ENCODE measurements around the gene C3orf18. TPM values are rescaled to one million over a fixed set of nuclear protein-coding genes. Genes with fewer than 3 reads are reported as not detected.

The C3orf18 gene
- total RNA-seq: 10 to 100 TPM; 58.5 to 61.6 TPM

DNA sequence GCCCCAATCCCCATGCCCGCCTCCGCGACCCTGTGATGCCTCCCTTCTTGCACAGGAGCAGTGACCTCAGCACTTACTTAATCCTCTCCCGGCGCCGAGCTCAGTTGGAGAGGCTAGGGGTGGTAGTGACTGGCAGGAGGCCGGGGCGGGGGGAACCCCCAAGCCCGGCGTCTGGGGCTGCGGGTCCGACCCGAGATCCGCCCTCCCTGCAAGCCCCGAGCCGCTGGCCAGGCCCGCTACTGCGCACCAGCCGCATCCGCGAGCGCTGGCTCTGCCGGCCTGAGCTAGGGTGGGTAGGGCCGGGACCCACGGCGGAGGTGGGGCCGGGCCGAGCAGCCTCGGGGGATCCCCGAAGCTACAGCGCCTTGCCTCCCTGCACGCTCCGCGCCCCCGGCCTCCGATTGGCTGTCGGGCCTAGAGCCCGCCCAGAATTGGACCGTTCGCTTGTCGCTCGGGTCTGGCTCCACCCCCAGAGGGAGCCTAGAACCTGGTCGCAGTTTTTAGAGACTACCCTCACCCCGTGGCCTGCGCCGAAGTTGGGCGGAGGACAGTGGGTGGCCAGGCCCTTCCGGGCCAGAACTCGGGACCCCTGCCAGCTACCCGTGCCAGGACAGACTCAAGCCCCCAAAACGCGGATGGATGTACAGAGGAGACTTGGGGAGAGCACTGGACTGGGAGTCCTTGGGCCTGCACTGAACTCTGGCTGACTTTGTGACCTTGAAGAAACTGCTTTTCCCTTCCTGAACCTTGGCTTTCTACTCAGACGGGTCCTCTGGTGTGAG is at the start of gene C3orf18:
Gene C3orf18, minus strand, starts transcription at position 362 of the 782 bp plus-strand sequence. CDS start 2,048 bp downstream, outside the sequence.
- peak within 1 kb of the TSS; percentile 97 for H3K27ac Mint-ChIP-seq
- ATAC-seq (peak; percentile 82), DNase-seq (peak; percentile 98)
- no peaks in the 10 kb centered on the region for H3K27me3 Mint-ChIP-seq (ENCODE audit: low read depth)
- ChIA-PET POLR2A (interaction anchor here (0.6 to 15.9 kb wide), 5 partner anchors 23 to 1710 kb away, joined by 3 to 1664 read pairs (median 26); partner anchors contain the start of genes CISH, MAPKAPK3 and RASSF1), CTCF (interaction anchor here (0.9 to 24.5 kb wide), 8 partner anchors 10 to 230 kb away, joined by 3 to 1321 read pairs (median 4); partner anchors contain the start of genes CISH and MAPKAPK3)
- H3K9me3 Mint-ChIP-seq (ENCODE audit: insufficient read depth): no peaks in the 10 kb centered on the region
- H3K36me3 Mint-ChIP-seq (ENCODE audit: low read depth): peaks cover 53% of the 10 kb centered on the region
- H3K4me1 Mint-ChIP-seq (ENCODE audit: low read depth): peaks cover 79% of the 10 kb centered on the region
- peak within 1 kb of the TSS; percentile 95 for H3K4me3 Mint-ChIP-seq

DNA sequence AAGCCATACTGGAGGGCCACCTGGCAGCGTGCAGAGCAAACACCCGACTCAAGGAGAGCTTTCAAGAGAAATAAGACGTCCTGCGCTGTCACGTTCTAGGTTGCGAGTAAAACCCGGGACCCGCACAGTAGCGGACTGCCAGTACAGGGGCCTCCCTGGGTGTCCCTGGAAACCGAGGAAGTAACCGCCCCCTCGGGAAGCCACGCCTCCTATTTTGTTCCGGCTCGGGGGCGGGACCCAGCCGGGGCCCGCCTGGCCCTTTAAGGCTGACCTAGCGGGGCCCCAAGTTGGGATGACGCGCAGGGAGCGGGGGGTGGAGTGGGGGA is 49.2 kb upstream of the C3orf18 start:
- H3K9me3 Mint-ChIP-seq (ENCODE audit: insufficient read depth): no peaks in the 10 kb centered on the region
- H3K36me3 Mint-ChIP-seq (ENCODE audit: low read depth): peaks cover 76% of the 10 kb centered on the region
- no peaks in the 10 kb centered on the region for H3K27me3 Mint-ChIP-seq (ENCODE audit: low read depth)
- ATAC-seq (peak; percentile 55), DNase-seq (peak; percentile 98)
- peak overlapping the region; percentile 81 for H3K4me3 Mint-ChIP-seq
- CTCF ChIA-PET: interaction anchor here (0.8 to 29.5 kb wide), 28 partner anchors 8 to 1065 kb away, joined by 3 to 1321 read pairs (median 6); partner anchors contain the start of genes C3orf18, DCAF1, DOCK3 and HEMK1
- H3K27ac Mint-ChIP-seq: peak overlapping the region; percentile 89
- H3K4me1 Mint-ChIP-seq (ENCODE audit: low read depth): peaks cover 58% of the 10 kb centered on the region
- POLR2A ChIA-PET: interaction anchor here (0.6 to 22.1 kb wide), 14 partner anchors 10 to 769 kb away, joined by 3 to 1664 read pairs (median 6); partner anchors contain the start of genes C3orf18, CYB561D2, HEMK1 and NPRL2

DNA sequence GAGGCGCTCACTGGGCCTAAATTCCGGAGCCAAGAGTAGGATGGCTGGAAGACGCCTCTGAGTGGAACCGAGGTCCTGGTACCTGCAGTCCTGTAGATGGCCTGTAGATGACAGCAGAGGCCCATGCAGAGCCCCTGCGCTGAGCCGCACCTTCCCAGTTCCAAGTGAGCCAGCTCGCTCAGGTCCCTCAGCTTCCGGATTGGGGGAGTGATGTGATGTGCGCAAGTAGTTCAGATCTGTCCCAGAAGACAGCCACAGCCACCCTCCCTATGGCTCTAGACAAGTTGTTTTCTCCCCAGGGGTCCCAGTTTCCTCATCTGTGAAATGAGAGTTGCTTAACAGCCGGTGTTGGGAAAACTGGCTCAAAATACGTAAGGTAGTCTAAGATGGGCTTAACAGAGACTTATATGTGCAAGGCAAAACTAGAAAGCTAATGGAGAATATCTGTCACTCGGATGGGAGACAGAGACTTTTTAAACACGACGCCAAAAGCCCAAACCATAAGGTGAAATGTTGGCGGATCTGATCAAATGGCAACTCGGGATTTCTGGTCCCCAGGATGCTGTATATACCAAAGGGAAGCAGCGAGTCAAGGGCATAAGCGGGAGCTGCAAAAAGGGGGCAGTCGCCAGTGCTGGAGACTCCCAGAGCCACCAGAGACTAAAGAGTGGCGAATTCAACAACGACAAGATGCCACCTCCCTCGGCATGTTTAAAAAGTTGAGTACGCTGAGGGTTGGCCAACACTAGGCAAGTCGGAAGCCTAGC is 48.6 kb upstream of the C3orf18 start:
- no peaks in the 10 kb centered on the region for H3K27me3 Mint-ChIP-seq (ENCODE audit: low read depth)
- no peaks in the 10 kb centered on the region for H3K9me3 Mint-ChIP-seq (ENCODE audit: insufficient read depth)
- ChIA-PET CTCF (interaction anchor here (0.6 to 29.5 kb wide), 36 partner anchors 8 to 1066 kb away, joined by 3 to 1321 read pairs (median 6); partner anchors contain the start of genes C3orf18, DCAF1, DOCK3 and HEMK1), POLR2A (interaction anchor here (0.6 to 22.1 kb wide), 17 partner anchors 8 to 1054 kb away, joined by 3 to 1664 read pairs (median 6); partner anchors contain the start of genes C3orf18, CYB561D2, HEMK1 and NPRL2)
- H3K27ac Mint-ChIP-seq: peak overlapping the region; percentile 89
- peak overlapping the region; percentile 81 for H3K4me3 Mint-ChIP-seq
- peaks cover 78% of the 10 kb centered on the region for H3K36me3 Mint-ChIP-seq (ENCODE audit: low read depth)
- ATAC-seq: peak; percentile 12
- peaks cover 55% of the 10 kb centered on the region for H3K4me1 Mint-ChIP-seq (ENCODE audit: low read depth)
- peak; percentile 89 for DNase-seq

DNA sequence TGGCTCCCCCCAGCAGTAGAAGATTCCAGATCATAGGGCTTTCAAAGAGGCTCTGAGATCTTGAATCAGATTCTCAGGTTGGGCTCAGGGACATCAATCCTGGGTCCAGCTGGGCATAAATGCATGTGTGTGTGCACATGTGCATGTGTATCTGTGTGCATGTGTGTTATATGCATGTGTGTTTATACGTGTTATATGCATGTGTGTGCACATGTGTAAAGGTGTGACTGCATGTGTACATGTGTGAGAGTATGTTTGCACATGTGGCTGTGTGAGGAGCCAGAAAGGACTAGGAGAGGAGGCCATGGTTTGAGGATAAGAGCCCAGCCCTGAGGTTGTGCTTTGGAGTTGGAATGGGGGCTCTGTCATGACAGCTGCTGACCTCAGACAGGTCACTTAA is 47.6 kb upstream of the C3orf18 start:
- CTCF ChIA-PET: interaction anchor here (0.8 to 29.5 kb wide), 29 partner anchors 8 to 1067 kb away, joined by 3 to 1321 read pairs (median 8); partner anchors contain the start of genes C3orf18, DOCK3, HEMK1 and MANF
- Mint-ChIP-seq H3K4me1 (ENCODE audit: low read depth) (peaks cover 45% of the 10 kb centered on the region), H3K4me3 (peak overlapping the region; percentile 81), H3K27me3 (ENCODE audit: low read depth) (no peaks in the 10 kb centered on the region), H3K27ac (peak overlapping the region; percentile 89), H3K36me3 (ENCODE audit: low read depth) (peaks cover 78% of the 10 kb centered on the region), H3K9me3 (ENCODE audit: insufficient read depth) (no peaks in the 10 kb centered on the region)
- POLR2A ChIA-PET: interaction anchor here (0.9 to 22.1 kb wide), 5 partner anchors 14 to 42 kb away, joined by 5 to 1664 read pairs (median 18); partner anchors contain the start of genes C3orf18 and HEMK1
- DNase-seq: no peak
- no peak for ATAC-seq

DNA sequence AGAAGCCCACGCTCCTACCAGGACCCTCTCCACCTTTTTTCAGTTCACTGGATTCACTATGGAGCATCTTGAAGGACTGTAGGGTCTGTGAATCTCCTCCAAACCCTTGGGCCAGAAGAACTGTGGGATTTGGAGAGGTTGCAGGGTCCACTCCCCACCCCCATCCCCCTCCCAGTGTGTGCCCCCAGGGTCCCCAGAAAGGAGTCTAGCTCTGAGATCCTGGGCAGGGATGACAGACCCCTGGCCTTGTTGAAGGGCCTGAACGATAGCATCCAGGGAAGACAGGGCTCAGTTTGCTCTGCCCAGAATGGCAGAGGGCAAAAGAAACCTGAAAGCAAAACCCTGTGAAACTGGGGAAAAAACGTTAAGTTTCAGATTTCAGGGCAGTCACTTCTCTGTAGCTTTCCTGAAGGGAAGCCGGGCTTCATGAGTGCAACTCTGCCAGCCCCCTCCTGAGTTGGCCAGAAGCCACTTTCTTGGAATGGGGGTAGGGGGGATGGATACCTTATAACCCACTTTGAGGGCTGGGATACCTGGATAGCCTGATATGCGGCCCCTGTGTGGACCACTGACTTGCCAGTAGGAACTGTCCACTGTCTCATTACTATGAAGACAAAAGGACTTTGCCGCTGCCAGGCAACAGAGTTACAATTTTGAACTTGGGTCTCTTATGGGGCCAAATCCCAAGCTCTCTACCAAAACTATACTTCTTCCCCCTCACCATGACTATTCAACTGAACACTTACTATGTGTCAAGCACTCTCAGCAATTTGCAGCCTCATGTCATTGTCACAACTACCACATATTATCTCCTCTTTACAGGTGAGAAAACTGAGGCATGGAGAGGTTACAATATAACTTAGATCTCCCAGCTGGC is 45.7 kb upstream of the C3orf18 start:
- Mint-ChIP-seq H3K4me3 (peak overlapping the region; percentile 94), H3K36me3 (ENCODE audit: low read depth) (peaks cover 80% of the 10 kb centered on the region), H3K27me3 (ENCODE audit: low read depth) (no peaks in the 10 kb centered on the region), H3K4me1 (ENCODE audit: low read depth) (peaks cover 31% of the 10 kb centered on the region), H3K9me3 (ENCODE audit: insufficient read depth) (no peaks in the 10 kb centered on the region), H3K27ac (peak overlapping the region; percentile 97)
- POLR2A ChIA-PET: interaction anchor here (0.7 to 22.1 kb wide), 9 partner anchors 12 to 773 kb away, joined by 3 to 1664 read pairs (median 5); partner anchors contain the start of genes C3orf18, CYB561D2, HEMK1 and MANF
- CTCF ChIA-PET: interaction anchor here (0.6 to 29.5 kb wide), 20 partner anchors 8 to 774 kb away, joined by 3 to 1321 read pairs (median 4); partner anchors contain the start of genes C3orf18, CYB561D2, HEMK1 and MANF
- ATAC-seq: no peak
- DNase-seq: no peak

DNA sequence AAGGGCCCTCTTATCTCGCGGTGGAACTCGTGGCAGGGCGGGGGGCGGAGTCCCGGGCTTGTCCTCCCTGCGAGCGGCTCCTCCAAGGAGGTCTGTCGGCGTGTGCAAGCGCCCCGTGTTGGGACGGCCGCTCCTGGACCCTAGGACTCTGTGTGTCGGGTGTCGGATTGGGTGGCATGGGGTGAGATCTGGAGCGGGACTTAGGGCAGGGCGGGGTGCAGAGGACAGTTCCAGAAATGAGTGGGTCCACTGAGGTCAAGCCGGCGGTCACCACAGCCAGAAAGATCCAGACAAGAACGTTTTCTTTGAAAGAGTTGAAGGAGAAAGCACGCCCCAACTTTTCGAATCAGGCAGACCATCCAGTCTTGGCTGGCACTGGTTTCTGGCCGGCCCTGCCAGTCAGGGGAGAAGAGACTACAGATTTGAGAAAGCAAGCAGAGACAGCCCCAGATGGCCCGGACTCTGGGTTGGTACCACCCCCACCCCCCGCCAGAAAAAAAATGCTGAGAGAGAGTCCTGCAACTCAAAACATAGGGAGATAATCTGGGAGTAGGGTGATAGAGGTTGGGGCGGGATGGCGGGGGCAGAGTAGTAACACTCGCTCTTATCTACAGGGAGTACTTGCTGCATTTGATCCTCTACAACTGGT is 44.8 kb upstream of the C3orf18 start:
- peaks cover 84% of the 10 kb centered on the region for H3K36me3 Mint-ChIP-seq (ENCODE audit: low read depth)
- peak overlapping the region; percentile 97 for H3K27ac Mint-ChIP-seq
- no peaks in the 10 kb centered on the region for H3K9me3 Mint-ChIP-seq (ENCODE audit: insufficient read depth)
- peak overlapping the region; percentile 94 for H3K4me3 Mint-ChIP-seq
- CTCF ChIA-PET: interaction anchor here (0.6 to 29.5 kb wide), 17 partner anchors 12 to 775 kb away, joined by 3 to 1321 read pairs (median 4); partner anchors contain the start of genes C3orf18, HEMK1, MANF and RBM15B
- no peak for ATAC-seq
- no peaks in the 10 kb centered on the region for H3K27me3 Mint-ChIP-seq (ENCODE audit: low read depth)
- DNase-seq: no peak
- peaks cover 31% of the 10 kb centered on the region for H3K4me1 Mint-ChIP-seq (ENCODE audit: low read depth)
- POLR2A ChIA-PET: interaction anchor here (0.6 to 22.1 kb wide), 20 partner anchors 8 to 889 kb away, joined by 3 to 1664 read pairs (median 4); partner anchors contain the start of genes C3orf18, CYB561D2, DCAF1 and HEMK1

DNA sequence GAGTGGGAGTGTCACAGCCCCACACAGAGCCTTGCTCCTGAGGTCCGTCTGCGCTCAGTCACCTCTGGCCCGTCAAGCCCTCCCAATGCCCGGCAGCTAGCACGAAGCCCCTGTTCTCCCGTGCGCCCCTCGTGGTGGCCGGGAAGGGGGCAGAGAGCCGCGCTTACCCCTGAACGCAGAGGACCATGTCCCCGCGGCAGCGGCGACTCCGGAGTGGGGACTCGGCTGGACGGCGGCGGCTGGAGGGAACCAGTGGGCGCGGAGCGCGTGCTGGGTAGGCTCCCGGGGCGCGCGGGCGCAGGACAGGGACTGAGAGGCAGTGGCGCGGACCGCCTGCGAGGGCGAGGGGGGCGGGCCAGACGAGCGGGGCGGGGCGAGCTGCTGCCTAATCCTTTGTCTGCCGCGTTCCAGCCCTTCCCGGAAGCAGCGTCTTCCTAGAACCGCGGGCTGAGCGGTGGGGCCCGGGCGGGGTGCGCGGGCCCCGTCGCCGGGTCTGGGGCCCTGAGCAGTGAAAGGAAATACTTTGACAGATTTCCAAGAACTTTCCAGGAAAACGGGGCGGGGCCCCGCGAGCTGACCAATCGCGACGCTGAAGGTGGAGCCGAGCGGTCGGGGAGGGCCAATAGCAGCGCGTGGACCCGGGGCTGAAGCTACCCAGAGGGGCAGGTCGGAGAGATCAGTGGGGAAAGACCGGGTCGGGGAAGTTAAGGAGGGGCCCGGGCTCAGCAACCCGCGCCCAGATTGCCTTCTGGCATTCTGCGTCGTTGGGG is 44.1 kb upstream of the C3orf18 start, which contains the start of gene CISH:
Gene CISH, minus strand, starts transcription at position 311 of the 770 bp plus-strand sequence. Its CDS starts 124 bp downstream, at position 187.
- DNase-seq (peak; percentile 99), ATAC-seq (peak; percentile 73)
- POLR2A ChIA-PET: interaction anchor here (0.6 to 22.1 kb wide), 19 partner anchors 8 to 889 kb away, joined by 3 to 1664 read pairs (median 4); partner anchors contain the start of genes C3orf18, CYB561D2, DCAF1 and HEMK1
- H3K27me3 Mint-ChIP-seq (ENCODE audit: low read depth): no peaks in the 10 kb centered on the region
- H3K9me3 Mint-ChIP-seq (ENCODE audit: insufficient read depth): no peaks in the 10 kb centered on the region
- peaks cover 31% of the 10 kb centered on the region for H3K4me1 Mint-ChIP-seq (ENCODE audit: low read depth)
- peak within 1 kb of the TSS; percentile 97 for H3K27ac Mint-ChIP-seq
- H3K4me3 Mint-ChIP-seq: peak within 1 kb of the TSS; percentile 94
- CTCF ChIA-PET: interaction anchor here (0.6 to 29.5 kb wide), 10 partner anchors 11 to 778 kb away, joined by 3 to 1321 read pairs (median 4); partner anchors contain the start of genes C3orf18, HEMK1 and ZMYND10
- H3K36me3 Mint-ChIP-seq (ENCODE audit: low read depth): peaks cover 91% of the 10 kb centered on the region

DNA sequence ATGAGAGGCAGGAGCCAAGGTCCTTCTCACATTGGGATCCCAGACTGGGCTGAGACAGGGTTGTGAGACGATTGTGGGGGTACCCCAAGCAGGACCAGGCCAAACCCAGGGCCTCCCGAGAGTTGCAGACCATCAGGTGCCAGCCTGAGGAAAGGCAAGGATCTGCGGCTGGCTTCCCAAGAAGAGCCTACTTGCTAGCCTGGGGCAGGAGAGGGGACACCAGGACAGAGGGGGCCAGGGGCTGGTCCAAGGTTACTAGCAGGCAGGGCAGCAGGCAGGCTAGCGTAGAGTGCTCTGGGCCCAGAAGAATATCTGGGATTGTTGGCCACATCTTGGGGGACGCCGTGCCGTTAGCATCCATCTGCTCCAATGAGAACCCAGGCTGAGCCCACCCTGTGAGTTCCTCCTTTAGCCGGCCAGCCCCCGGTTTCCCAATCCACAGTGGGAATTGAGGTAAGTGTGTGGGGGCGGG is 43.5 kb upstream of the C3orf18 start:
- POLR2A ChIA-PET: interaction anchor here (0.9 to 22.1 kb wide), 14 partner anchors 9 to 889 kb away, joined by 3 to 1664 read pairs (median 8); partner anchors contain the start of genes C3orf18, CYB561D2, DCAF1 and HEMK1
- Mint-ChIP-seq H3K27ac (peak overlapping the region; percentile 97), H3K36me3 (ENCODE audit: low read depth) (peaks cover 91% of the 10 kb centered on the region), H3K4me3 (peak overlapping the region; percentile 94), H3K4me1 (ENCODE audit: low read depth) (peaks cover 26% of the 10 kb centered on the region), H3K27me3 (ENCODE audit: low read depth) (no peaks in the 10 kb centered on the region), H3K9me3 (ENCODE audit: insufficient read depth) (no peaks in the 10 kb centered on the region)
- DNase-seq (no peak), ATAC-seq (peak; percentile 0)
- CTCF ChIA-PET: interaction anchor here (0.9 to 29.5 kb wide), 8 partner anchors 11 to 779 kb away, joined by 3 to 1321 read pairs (median 4); partner anchors contain the start of genes C3orf18, HEMK1 and ZMYND10
